ENCODE measurements around the gene LGI2. TPM values are rescaled to one million over a fixed set of nuclear protein-coding genes. Genes with fewer than 3 reads are reported as not detected.

The LGI2 gene, protein sequence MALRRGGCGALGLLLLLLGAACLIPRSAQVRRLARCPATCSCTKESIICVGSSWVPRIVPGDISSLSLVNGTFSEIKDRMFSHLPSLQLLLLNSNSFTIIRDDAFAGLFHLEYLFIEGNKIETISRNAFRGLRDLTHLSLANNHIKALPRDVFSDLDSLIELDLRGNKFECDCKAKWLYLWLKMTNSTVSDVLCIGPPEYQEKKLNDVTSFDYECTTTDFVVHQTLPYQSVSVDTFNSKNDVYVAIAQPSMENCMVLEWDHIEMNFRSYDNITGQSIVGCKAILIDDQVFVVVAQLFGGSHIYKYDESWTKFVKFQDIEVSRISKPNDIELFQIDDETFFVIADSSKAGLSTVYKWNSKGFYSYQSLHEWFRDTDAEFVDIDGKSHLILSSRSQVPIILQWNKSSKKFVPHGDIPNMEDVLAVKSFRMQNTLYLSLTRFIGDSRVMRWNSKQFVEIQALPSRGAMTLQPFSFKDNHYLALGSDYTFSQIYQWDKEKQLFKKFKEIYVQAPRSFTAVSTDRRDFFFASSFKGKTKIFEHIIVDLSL
- total RNA-seq (2021; fragmentation: NEBNext Ultra II Directional; extraction: Animal tissue kit (Norgen Biotek cat#: 25700)), result 4.0 and 4.8 TPM in 2 replicates
- polyA plus RNA-seq (2011; rRNA removed), result 1.4 and 2.3 TPM in 2 replicates
- polyA plus RNA-seq (2011; cell fraction: cytosol; rRNA removed), result 2.5 TPM
- 1.4 TPM for polyA plus RNA-seq (2011; cell fraction: nucleus; rRNA removed)
- polyA plus RNA-seq (2012, experiment 1 of 2), result 1.7 to 3.3 TPM (median 2.3 TPM) in 4 replicates
- 0.50 TPM for polyA plus RNA-seq (2012, experiment 2 of 2)
- polyA plus RNA-seq (2013, experiment 1 of 2), result 2.0 TPM
- 2.2 TPM for polyA plus RNA-seq (2013, experiment 2 of 2)
- 2.7 and 4.1 TPM in 2 replicates for polyA minus RNA-seq (2011; rRNA and poly(A)+ RNA removed)
- polyA minus RNA-seq (2011; cell fraction: cytosol; rRNA and poly(A)+ RNA removed), result 1.2 TPM
- 3.0 TPM for polyA minus RNA-seq (2011; cell fraction: nucleus; rRNA and poly(A)+ RNA removed)
- long read RNA-seq, experiment 1, full-length matches to known transcripts, result 2 of 8 reads
- long read RNA-seq, experiment 1, partial matches to known transcripts, result 1 of 8 reads
- long read RNA-seq, experiment 1, other reads (novel, unspliced or antisense), result 5 of 8 reads
- long read RNA-seq, experiment 2, result 0 reads

DNA sequence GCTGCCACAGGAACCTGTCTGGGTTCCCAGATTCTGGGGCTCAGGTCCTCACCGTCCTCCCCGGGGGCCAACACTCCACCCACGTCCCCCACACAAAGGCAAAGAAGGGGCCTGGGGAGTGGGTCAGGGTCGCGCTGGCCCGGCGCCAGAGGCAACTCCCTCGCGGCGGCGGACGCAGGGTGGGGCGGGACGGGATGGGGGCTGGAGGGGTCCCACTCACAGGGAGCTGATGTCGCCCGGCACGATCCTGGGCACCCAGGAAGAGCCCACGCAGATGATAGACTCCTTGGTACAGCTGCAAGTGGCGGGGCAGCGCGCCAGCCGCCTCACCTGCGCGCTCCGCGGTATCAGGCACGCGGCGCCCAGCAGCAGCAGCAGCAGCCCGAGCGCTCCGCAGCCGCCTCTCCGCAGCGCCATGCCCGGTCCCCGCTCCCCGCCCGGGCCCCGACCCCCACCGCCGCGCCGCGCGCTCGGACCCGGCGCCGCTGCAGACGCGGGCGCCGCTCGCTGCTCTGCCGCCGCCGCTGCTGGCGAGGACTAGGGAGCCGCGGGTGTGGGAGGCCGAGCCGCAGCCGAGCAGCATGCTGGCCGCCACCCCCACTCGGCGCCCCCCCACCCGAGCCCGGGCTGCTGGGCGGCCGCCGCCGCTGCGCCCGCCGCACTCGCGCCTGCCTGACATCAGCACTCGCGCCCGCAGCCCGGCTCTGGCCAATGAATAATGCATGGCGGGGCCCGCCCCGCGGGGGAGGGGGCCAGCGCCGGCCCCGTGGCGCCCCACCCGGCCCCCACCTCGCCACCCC, at the start of gene LGI2:
LGI2 (minus strand) TSS at position 670 of the 800 bp plus-strand sequence; CDS start at position 417, 253 bp downstream.
- peaks cover 10% of the 10 kb centered on the region; the same call in 1 of the 2 replicates for H3K23me2 ChIP-seq (ENCODE audit: low read depth, low read length)
- H2BK5ac ChIP-seq (ENCODE audit: low read depth, low read length), result no peak within 1 kb of the TSS
- peak within 1 kb of the TSS; percentile 48 to 70 (median 60) for H3K4me3 ChIP-seq (ENCODE audit: extremely low read depth in 1 of 4, insufficient read depth in 2 of 4, low read depth in 3 of 4, low read length in 4 of 4)
- DNase-seq (ENCODE audit: low read depth in 1 of 2, low spot score in 2 of 2), result peak in 1 of 2 experiments; percentile 64
- H4K20me1 ChIP-seq (replicated peaks in 1 of 2; ENCODE audit: control insufficient read depth in 1 of 2, insufficient read depth in 2 of 2, low read length in 2 of 2), result peaks cover 0 to 3% of the 10 kb centered on the region in 2 experiments
- H2BK120ac ChIP-seq (replicated peaks; ENCODE audit: low read depth, low read length), result no peak within 1 kb of the TSS
- H3K18ac ChIP-seq (ENCODE audit: extremely low read depth, low read length), result no peak within 1 kb of the TSS; the same call in 1 of the 2 replicates
- no peak within 1 kb of the TSS for H3K56ac ChIP-seq (replicated peaks; ENCODE audit: insufficient read length, low read depth, low read length)
- H2BK15ac ChIP-seq (ENCODE audit: low read length), result no peak within 1 kb of the TSS
- no peak within 1 kb of the TSS for H2AK5ac ChIP-seq (ENCODE audit: low read depth, low read length)
- H3K27me3 ChIP-seq (replicated peaks in 1 of 4; ENCODE audit: control insufficient read depth in 3 of 4, extremely low read depth in 1 of 4, insufficient read depth in 3 of 4, low read length in 3 of 4), result peaks cover 9 to 34% (median 31%) of the 10 kb centered on the region in 4 experiments
- H3K79me1 ChIP-seq (ENCODE audit: low read depth, low read length), result no peaks in the 10 kb centered on the region
- peak within 1 kb of the TSS; percentile 69 to 77 for H3K4me2 ChIP-seq (ENCODE audit: insufficient read depth in 1 of 2, low read depth in 2 of 2, low read length in 2 of 2)
- peaks cover 11 to 14% (median 11%) of the 10 kb centered on the region in 4 experiments for H3K4me1 ChIP-seq (replicated peaks in 1 of 4; ENCODE audit: control insufficient read depth in 3 of 4, insufficient read depth in 4 of 4, low read length in 3 of 4)
- no peak within 1 kb of the TSS for H3K4ac ChIP-seq (replicated peaks; ENCODE audit: insufficient read length, low read depth, low read length)
- no peak within 1 kb of the TSS for H4K5ac ChIP-seq (ENCODE audit: insufficient read length, low read depth, low read length)
- FAIRE-seq, result no peak
- H2AFZ ChIP-seq (ENCODE audit: low read length), result peak within 1 kb of the TSS; percentile 92; the same call in 1 of the 2 replicates
- WGBS, 2 experiments (ENCODE audit: extremely low coverage in 1 of 2, insufficient coverage in 1 of 2, insufficient read length in 1 of 2, insufficient replicate concordance in 2 of 2, low coverage in 1 of 2, low lambda C conversion rate in 2 of 2, missing lambda C conversion rate in 1 of 2), result 10% methylated on average over 5 of the region's 92 CpGs; no CpG with 5 or more reads in 1 of the 2 experiments
- H3K36me3 ChIP-seq (ENCODE audit: control insufficient read depth in 2 of 4, insufficient read depth in 4 of 4, low read length in 3 of 4), result no peaks in the 10 kb centered on the region
- H2BK20ac ChIP-seq (ENCODE audit: low read length), result no peak within 1 kb of the TSS
- H3K9ac ChIP-seq (replicated peaks in 1 of 4; ENCODE audit: extremely low read depth in 1 of 4, low read depth in 3 of 4, low read length in 3 of 4), result peak within 1 kb of the TSS in 2 of 4 experiments; percentile 25 to 45; a peak in 2 of 7 replicates
- ChIA-PET CTCF (ENCODE audit: partially characterized antibody) (interaction anchor here (0.7 to 5.9 kb wide), 5 partner anchors 9 to 51 kb away, joined by 3 to 50 read pairs (median 4); no protein-coding TSS in a partner anchor), POLR2A (ENCODE audit: partially characterized antibody) (interaction anchor here (0.6 to 1.0 kb wide), 2 partner anchors 30 to 562 kb away, joined by 3 read pairs; no protein-coding TSS in a partner anchor)
- no peaks in the 10 kb centered on the region for H3K9me3 ChIP-seq (ENCODE audit: insufficient read depth in 2 of 2, low read depth in 1 of 2, low read length in 1 of 2)
- H4K8ac ChIP-seq (ENCODE audit: extremely low read depth, insufficient read depth, low read length), result no peak within 1 kb of the TSS; the same call in 1 of the 2 replicates
- no peak within 1 kb of the TSS for H3K14ac ChIP-seq (ENCODE audit: insufficient read length)
- no peak within 1 kb of the TSS for H3K27ac ChIP-seq (ENCODE audit: low read depth, low read length)
- H4K91ac ChIP-seq (replicated peaks; ENCODE audit: insufficient read length, low read length), result no peak within 1 kb of the TSS
- no peaks in the 10 kb centered on the region for H3K79me2 ChIP-seq (ENCODE audit: control insufficient read depth in 1 of 2, insufficient read depth in 2 of 2, low read length in 2 of 2)
- H3K23ac ChIP-seq (ENCODE audit: insufficient read length), result no peak within 1 kb of the TSS
- H2BK12ac ChIP-seq (ENCODE audit: low read depth, low read length), result no peak within 1 kb of the TSS
- TF ChIP-seq CBX8 (IDR thresholded peaks at IDR 0.05; ENCODE audit: borderline replicate concordance, low read depth, low read length) (no peak), CEBPB (IDR thresholded peaks at IDR 0.05; ENCODE audit: low read depth, low read length) (no peak), KDM4A (IDR thresholded peaks at IDR 0.05; ENCODE audit: low read depth, low read length, severe bottlenecking) (no peak), CHD2 (IDR thresholded peaks at IDR 0.05; ENCODE audit: low read length) (no peak)
- TF ChIP-seq, protein P1, sequence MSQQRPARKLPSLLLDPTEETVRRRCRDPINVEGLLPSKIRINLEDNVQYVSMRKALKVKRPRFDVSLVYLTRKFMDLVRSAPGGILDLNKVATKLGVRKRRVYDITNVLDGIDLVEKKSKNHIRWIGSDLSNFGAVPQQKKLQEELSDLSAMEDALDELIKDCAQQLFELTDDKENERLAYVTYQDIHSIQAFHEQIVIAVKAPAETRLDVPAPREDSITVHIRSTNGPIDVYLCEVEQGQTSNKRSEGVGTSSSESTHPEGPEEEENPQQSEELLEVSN (IDR thresholded peaks at IDR 0.05), result peak; percentile 33; the same call in 1 of the 2 replicates

All from H1 (cell line).